ENCODE results near the gene PPIL3. TPM values are rescaled to one million over a fixed set of nuclear protein-coding genes. Genes with fewer than 3 reads are reported as not detected.

The PPIL3 gene
- total RNA-seq, 4 donors from 2014 or later, result 17.1 to 118 (median 39.1) TPM

DNA sequence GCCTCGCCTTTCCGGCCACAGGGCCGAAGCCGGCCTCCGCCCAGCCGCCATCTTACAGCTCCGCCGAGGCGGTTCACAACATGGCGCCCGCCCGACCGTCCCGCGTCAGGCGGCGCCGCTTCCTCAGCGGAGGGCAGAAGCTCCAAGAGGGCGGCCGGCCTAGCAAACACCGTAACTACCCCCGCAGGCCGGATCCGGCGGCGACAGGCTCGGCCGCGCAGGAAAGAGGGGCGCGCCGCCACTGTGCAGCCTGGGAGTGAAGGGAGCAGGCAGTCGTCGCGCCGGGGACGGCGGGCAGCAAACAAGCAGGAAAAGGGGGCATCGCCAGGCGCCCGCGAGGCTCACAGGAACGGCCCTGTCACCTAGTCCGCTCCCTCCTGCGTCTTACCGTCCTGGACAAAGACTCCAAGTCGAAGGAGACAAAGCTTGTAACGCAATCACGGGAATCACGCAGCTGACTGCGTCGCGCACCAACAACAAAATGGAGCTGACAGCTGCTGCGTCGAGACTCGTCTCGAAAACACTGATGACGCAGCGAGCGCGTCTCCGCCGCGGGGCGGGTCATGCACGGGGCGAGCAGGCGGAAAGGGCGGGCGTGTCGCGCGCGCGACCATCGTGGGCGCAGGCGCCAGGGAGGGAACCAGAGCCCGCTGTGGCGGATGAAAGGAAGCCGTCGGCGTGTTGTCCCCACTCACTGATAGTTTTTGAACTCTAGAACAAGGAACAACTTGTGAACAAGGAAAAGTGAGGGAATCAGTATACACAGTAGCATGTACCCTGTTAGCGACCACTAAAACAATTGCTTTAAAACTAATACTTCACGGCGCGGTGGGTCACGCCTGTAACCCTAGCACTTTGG lies 24.5 kb downstream of the PPIL3 start, which contains the start of gene CLK1:
Gene CLK1 (minus strand): TSS at position 483 of the 859 bp plus-strand sequence. CDS start 2,796 bp downstream, outside the sequence.
- Histone ChIP-seq H3K27ac (peak within 1 kb of the TSS; percentile 95 to 100 (median 100)), H3K9me3 (no peaks in the 10 kb centered on the region), H3K27me3 (no peaks in the 10 kb centered on the region), H3K4me3 (peak within 1 kb of the TSS; percentile 60 to 94), H3K36me3 (peaks cover 0 to 10% of the 10 kb centered on the region in 2 donors), H3K4me1 (peaks cover 2 to 47% (median 3%) of the 10 kb centered on the region in 3 donors)
- peak; percentile 95 for ATAC-seq
- TF ChIP-seq, protein P1, sequence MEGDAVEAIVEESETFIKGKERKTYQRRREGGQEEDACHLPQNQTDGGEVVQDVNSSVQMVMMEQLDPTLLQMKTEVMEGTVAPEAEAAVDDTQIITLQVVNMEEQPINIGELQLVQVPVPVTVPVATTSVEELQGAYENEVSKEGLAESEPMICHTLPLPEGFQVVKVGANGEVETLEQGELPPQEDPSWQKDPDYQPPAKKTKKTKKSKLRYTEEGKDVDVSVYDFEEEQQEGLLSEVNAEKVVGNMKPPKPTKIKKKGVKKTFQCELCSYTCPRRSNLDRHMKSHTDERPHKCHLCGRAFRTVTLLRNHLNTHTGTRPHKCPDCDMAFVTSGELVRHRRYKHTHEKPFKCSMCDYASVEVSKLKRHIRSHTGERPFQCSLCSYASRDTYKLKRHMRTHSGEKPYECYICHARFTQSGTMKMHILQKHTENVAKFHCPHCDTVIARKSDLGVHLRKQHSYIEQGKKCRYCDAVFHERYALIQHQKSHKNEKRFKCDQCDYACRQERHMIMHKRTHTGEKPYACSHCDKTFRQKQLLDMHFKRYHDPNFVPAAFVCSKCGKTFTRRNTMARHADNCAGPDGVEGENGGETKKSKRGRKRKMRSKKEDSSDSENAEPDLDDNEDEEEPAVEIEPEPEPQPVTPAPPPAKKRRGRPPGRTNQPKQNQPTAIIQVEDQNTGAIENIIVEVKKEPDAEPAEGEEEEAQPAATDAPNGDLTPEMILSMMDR (IDR thresholded peaks at IDR 0.05), result no peak
- TF ChIP-seq POLR2AphosphoS5 (IDR thresholded peaks at IDR 0.05) (peak; percentile 100), POLR2A (IDR thresholded peaks at IDR 0.05) (peak; percentile 99)
- WGBS, 2 donors (ENCODE audit: low coverage in 1 of 2), result 0 to 1% methylated on average over 3 to 33 of the region's 89 CpGs

DNA sequence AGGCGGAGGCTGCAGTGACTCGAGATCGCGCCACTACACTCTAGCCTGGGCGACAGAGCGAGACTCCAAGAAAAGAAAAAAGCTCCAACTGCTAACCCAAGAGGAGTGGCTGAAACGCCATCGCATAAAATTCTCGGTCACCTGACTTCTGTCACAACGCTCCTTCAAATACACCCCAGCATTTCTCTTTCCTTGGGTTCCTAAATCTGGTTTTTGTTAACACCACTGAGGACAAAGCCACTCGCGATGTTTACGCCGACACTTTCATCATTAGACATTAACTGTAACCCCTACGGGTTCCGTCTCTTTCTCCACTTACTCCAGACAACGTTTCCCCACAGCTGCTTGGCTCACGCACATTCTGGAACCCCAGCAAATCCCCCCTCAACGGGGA lies 25.1 kb downstream of the PPIL3 start:
- peak overlapping the region; percentile 60 to 94 for H3K4me3 ChIP-seq
- H3K9me3 ChIP-seq, result no peaks in the 10 kb centered on the region
- TF ChIP-seq POLR2A (IDR thresholded peaks at IDR 0.05) (no peak), EP300 (IDR thresholded peaks at IDR 0.05) (no peak)
- TF ChIP-seq, protein P1 (IDR thresholded peaks at IDR 0.05), result no peak
- H3K27ac ChIP-seq, result peak overlapping the region; percentile 95 to 100 (median 100)
- H3K27me3 ChIP-seq, result no peaks in the 10 kb centered on the region
- 1% methylated on average over 18 to 19 of the region's 19 CpGs for WGBS, 2 donors (ENCODE audit: low coverage in 1 of 2)
- ATAC-seq, result no peak
- H3K4me1 ChIP-seq, result peaks cover 7 to 53% (median 9%) of the 10 kb centered on the region in 3 donors
- H3K36me3 ChIP-seq, result peaks cover 0 to 16% of the 10 kb centered on the region in 2 donors

DNA sequence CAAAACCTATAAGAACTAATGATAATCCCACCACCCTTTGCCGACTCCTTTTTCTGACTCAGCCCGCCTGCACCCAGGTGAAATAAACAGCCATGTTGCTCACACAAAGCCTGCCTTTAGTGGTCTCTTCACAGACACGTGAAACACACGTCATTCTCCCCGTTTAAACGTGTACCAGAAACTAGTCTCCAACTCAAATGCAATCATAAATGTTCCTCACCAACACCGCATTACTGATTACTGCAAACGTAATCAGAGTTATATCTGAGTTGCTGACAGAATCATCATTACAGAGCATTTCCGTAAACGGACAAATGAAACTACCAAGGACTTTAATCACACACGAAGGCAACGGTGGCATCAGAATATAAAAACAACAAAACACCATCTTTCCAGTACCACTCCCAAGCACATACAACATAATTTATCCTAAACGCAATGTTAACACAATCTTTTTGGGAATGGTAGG lies 26.3 kb downstream of the PPIL3 start:
- Histone ChIP-seq H3K36me3 (peaks cover 10 to 28% of the 10 kb centered on the region in 2 donors), H3K9me3 (no peaks in the 10 kb centered on the region), H3K4me3 (peak overlapping the region; percentile 60 to 94), H3K4me1 (peaks cover 14 to 63% (median 16%) of the 10 kb centered on the region in 3 donors), H3K27ac (peak overlapping the region; percentile 95 to 100 (median 100)), H3K27me3 (no peaks in the 10 kb centered on the region)
- TF ChIP-seq POLR2AphosphoS5 (IDR thresholded peaks at IDR 0.05), result peak; percentile 71
- TF ChIP-seq POLR2A (IDR thresholded peaks at IDR 0.05), result peak in 1 of 2 donors; percentile 29
- no peak for TF ChIP-seq EP300 (IDR thresholded peaks at IDR 0.05)
- 0% methylated on average over 12 to 13 of the region's 13 CpGs for WGBS, 2 donors (ENCODE audit: low coverage in 1 of 2)
- ATAC-seq, result no peak

DNA sequence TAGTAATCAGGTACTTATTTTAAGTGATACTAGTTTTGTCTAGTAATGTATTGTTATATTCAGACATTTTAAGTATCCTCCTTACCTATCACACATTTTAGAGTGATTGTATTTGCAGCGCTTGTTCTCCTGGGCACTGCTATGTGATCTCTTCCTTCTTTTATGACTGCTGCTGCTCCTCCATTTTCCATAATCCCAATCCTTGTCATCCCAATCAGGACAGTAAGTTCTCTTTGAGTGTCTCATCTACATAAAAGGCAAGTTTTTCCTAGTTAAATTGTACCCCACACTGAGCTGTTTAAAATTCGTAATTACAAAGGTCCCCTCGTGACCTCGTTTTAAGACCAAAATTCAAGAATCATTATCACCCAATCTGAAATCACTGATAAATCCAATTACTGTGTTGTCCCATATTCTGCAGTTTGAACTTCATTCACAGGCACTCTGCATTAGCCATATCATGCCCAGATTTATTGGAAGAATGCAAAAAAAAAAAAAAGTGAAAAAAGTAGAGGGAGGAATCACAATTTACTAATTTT lies 27.2 kb downstream of the PPIL3 start:
- peaks cover 16 to 37% of the 10 kb centered on the region in 2 donors for H3K36me3 ChIP-seq
- no peaks in the 10 kb centered on the region for H3K9me3 ChIP-seq
- H3K4me1 ChIP-seq, result peaks cover 14 to 63% (median 20%) of the 10 kb centered on the region in 3 donors
- no peaks in the 10 kb centered on the region for H3K27me3 ChIP-seq
- peak overlapping the region; percentile 60 to 94 for H3K4me3 ChIP-seq
- WGBS, 2 donors (ENCODE audit: low coverage in 1 of 2), result 0 to 4% methylated on average over 4 of the region's 4 CpGs
- no peak for ATAC-seq
- TF ChIP-seq EP300 (IDR thresholded peaks at IDR 0.05), result no peak
- no peak for TF ChIP-seq POLR2A (IDR thresholded peaks at IDR 0.05)
- no peak for TF ChIP-seq POLR2AphosphoS5 (IDR thresholded peaks at IDR 0.05)
- TF ChIP-seq, protein P1 (IDR thresholded peaks at IDR 0.05), result no peak
- peak overlapping the region; percentile 95 to 100 (median 100) for H3K27ac ChIP-seq

DNA sequence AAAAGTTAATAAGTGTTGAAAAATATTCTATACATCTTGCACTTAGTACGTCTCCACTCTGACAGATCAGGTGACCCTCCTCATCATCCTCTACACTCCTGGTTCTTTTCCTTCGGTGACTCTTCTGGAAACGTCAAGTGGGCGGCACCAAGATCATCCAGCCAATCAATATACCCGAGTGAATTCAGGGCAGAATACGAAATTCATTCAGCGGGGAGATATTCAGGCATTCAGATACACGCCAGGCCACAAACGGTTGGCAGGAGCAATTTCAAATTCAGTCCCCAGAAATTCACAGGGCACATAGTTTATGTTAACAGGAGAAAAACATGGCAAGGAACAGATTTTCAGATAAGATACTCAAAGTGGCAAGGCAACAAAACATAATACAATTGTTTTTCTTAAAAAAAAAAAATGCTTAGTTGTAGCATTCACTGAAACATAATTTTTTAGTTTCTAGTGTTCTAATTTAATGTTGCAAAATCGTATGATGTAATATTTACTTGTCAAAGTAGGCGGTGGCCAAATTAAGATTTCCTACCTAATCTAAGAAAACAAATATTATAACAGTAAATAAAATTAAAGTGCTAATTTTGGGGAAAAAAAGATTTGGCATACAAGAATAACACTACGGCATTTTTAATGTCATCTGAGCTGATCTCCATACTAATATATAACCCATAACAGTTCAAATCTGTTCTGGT lies 28.6 kb downstream of the PPIL3 start:
- no peaks in the 10 kb centered on the region for H3K27me3 ChIP-seq
- peaks cover 25 to 51% of the 10 kb centered on the region in 2 donors for H3K36me3 ChIP-seq
- ATAC-seq, result no peak
- TF ChIP-seq EP300 (IDR thresholded peaks at IDR 0.05) (no peak), POLR2AphosphoS5 (IDR thresholded peaks at IDR 0.05) (no peak), POLR2A (IDR thresholded peaks at IDR 0.05) (no peak)
- TF ChIP-seq, protein P1 (IDR thresholded peaks at IDR 0.05), result no peak
- H3K27ac ChIP-seq, result peak overlapping the region in 3 of 4 donors; percentile 47 to 100 (median 99)
- H3K9me3 ChIP-seq, result no peaks in the 10 kb centered on the region
- H3K4me3 ChIP-seq, result peak overlapping the region; percentile 60 to 94
- 7 to 8% methylated on average over 9 to 12 of the region's 12 CpGs for WGBS, 2 donors (ENCODE audit: low coverage in 1 of 2)
- H3K4me1 ChIP-seq, result peaks cover 14 to 64% (median 20%) of the 10 kb centered on the region in 3 donors

Data from gastroesophageal sphincter (tissue), 4 donors.